GM19043 (cell line): ENCODE measurements around the gene NLRC5.
A peak's percentile ranks its signal among the peaks of the same experiment; 100 is the strongest.
"Not testable (repeated sequence)": the region's sequence is repeated elsewhere in the genome, so short reads cannot be mapped to it uniquely, and the experiment has no call there.

Source experiments
- ATAC-seq: cut with Tn5 transposase; IDR thresholded peaks from one replicate; pipeline ENCODE4 v1.9.1; 2021; ENCODE audit warnings: low read depth; ENCODE audit not compliant: unreplicated experiment

The NLRC5 gene

GRCh38 chr16:57042157-57043111 lies 53.1 kb downstream of the NLRC5 start:
- peak; percentile 65 for ATAC-seq

DNA sequence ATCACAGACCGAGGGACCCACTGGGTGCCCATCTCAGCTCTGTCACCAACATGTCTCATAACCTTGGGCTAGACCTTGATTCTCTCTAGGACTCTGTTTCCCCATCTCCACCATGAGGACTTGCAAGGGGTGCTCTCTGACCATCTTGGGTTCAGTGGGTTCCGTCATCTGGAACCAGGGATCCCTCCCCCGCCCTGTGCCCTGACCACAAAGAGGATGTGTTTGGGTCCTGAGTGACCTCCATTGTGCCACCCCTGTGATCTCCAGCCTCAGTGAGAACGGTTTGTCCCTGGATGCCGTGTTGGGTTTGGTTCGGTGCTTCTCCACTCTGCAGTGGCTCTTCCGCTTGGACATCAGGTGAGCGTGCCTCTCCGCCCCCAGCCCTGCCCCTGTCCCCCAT lies 53.9 kb downstream of the NLRC5 start:
- no peak for ATAC-seq

GRCh38 chr16:57044931-57045693 lies 55.8 kb downstream of the NLRC5 start:
- no peak for ATAC-seq

- no peak for ATAC-seq
Observed at GRCh38 chr16:57045694-57046381, 56.5 kb downstream of the NLRC5 start.

- ATAC-seq = no peak
Observed at GRCh38 chr16:57048095-57048494, 58.7 kb downstream of the NLRC5 start.

DNA sequence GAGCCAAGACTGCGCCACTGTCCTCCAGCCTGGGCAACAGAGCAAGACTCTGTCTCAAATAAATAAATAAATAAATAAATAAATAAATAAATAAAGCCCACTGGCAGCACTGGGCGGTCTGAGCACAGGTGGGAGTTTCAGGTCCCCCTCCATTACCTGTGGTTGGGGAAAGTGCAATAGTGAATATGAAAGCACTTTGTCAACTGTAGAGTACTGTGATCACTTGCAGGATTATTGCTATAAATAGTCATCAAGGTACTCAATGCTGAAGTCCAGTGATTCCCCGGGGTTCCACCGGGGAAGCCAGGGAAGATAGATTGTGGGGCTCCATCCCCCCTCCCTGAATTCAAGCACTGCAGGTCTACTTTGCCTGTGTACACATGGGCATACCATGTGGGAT lies 60.3 kb downstream of the NLRC5 start:
- no peak for ATAC-seq

GRCh38 chr16:57051696-57052228 lies 62.4 kb downstream of the NLRC5 start:
- ATAC-seq = no peak

DNA sequence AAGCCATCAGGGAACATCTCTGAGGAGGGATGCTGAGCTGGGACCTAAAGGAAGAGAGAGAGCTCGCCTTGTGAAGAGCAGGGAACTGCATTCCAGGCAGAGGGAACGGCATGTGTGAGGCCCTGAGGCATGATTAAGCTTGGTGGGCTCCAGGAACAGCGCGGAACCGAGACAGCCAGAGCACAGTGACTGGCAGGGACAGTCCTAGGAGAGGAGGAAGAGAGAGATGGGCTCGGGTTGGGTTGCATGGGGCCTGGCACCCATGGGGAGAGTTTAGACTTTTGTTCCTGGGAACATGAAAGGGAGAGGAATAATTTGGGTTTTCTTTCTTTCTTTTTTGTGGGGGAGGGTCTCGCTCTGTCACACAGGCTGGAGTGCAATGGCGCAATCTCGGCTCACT lies 63.8 kb downstream of the NLRC5 start:
- ATAC-seq = no peak

DNA sequence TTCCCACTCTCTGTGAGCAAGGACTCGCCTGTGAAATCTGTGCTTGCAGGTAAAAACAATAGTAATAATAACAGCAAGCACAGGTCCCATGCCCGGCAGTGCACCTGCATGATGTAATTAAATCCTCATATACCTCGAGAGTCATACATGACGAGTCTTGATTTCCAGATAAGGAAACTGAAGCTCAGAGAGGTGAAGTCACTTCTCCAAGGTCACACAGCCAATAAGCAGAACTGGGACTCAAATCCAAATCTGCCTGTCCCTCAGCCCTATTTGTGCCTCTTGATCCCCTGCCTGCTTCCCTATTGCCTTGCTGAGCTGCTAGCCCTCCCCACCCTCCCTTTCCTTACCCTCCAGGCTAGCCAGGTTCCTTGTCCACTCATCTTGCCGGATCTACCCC lies 65.0 kb downstream of the NLRC5 start:
- ATAC-seq = no peak

DNA sequence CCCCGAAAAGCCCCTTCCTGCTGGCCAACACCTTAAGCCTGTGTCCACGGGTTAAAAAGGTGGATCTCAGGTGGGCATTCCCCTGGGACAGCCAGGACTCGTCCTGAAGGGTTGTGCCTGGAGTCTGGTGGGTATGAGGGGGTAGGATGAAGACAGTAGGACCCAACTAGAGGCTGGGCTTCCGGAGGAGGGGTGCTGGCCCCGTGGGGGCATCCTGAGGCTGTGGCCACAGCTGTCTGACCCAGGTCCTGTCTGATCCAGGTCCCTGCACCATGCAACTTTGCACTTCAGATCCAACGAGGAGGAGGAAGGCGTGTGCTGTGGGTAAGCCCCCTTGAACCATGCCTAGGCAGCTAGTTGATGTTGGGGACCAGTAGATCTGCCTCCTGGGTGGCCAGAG lies 65.4 kb downstream of the NLRC5 start:
- no peak for ATAC-seq

DNA sequence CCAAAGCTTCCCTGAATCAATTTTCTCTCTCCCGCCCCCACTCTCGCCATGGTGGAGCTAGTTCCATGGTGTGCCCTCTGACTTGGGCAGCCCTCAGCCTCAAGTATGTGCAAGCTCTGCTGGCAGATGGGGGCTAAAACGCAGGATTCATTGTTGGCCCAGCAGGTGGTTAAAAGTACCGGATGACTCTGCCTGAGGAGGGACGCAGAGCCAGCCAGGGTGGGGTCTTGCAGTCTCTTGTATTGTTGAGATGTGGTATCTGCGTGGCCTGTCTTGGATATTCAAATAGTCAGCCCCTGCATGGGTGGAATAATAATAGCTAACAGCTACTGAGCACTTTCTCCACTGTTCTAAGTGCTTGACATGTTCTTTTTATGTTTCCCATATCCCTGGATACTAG lies 66.3 kb downstream of the NLRC5 start:
- ATAC-seq = no peak

GRCh38 chr16:57058291-57058861 lies 69.0 kb downstream of the NLRC5 start:
- ATAC-seq = no peak

- ATAC-seq = no peak
Observed at GRCh38 chr16:57060323-57061083, 71.1 kb downstream of the NLRC5 start.

DNA sequence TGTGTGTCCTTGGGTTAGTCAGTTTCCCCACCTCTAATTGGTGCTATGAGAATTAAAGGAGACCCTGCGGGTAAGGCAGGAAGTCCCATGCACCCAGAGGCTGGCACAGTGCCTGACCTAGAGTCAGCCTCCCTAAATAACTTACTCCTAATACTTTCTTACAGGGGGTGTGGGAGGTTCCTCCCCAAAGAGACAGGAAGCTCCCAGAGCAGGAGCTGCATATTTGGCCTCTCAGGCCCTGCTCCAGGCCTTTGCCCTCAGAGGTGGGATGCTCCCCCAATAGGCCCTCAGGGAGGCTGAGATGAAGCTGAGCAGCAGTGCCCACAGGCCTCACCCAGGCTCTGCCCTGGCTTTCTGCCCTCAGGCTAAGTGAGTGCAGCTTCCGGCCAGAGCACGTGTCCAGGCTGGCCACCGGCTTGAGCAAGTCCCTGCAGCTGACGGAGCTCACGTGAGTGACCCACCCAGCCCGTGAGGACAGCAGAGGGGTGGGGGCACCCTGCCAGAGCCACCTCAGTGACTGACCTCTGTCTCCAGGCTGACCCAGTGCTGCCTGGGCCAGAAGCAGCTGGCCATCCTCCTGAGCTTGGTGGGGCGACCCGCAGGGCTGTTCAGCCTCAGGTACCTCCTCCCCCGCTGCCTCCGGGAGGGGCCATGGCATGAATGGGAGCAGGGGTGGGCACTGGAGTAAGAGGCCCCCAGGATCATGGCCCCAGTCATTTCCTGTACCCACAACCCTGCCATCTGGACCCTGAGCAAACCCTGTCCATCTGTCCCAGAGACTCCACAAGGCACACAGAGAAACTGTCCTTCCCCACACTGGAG lies 71.9 kb downstream of the NLRC5 start:
- no peak for ATAC-seq

DNA sequence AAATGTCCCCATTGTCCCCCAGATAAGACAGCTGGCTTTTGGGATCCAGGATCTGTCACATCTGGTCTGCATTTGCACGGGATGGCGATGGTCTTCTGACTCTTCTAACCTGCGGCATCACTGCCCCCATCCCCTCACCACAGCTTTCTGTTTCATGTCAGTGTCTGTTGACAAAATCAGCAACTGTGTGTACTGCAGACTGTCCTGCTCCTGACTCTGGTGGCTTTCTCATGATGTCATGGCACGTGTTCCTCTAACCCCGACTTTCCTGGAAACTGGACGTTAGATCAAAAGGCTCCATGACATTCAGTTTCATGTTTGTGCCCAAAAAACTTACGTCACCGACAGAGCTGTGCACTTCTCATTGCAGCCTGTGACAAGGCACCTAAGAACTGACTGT lies 73.0 kb downstream of the NLRC5 start:
- ATAC-seq = no peak

- not testable (repeated sequence) for ATAC-seq
Observed at GRCh38 chr16:57063189-57063588, 73.8 kb downstream of the NLRC5 start.

DNA sequence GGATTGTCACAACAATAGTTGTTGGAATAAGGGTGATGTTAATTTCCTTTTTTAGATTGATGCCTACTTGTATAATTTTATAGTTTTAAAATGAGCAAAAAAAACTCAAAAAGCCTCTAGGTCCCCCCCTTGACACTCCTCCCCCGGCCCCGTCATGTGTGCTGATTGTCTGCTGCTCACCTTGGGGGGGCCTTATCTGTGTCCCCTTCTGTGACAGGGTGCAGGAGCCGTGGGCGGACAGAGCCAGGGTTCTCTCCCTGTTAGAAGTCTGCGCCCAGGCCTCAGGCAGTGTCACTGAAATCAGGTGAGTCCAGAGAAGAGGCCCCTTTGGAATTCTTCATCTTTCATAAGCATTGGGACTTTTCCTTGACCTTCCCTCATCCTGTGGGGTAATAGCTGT lies 75.6 kb downstream of the NLRC5 start:
- no peak for ATAC-seq

GRCh38 chr16:57066625-57067024 lies 77.3 kb downstream of the NLRC5 start:
- ATAC-seq = no peak

- ATAC-seq = no peak
Observed at GRCh38 chr16:57067347-57067746, 78.0 kb downstream of the NLRC5 start.
